Esophagus mucosa (tissue), 1 donor: ENCODE results near the gene ERCC2. TPM values are rescaled to one million over a fixed set of nuclear protein-coding genes. Genes with fewer than 3 reads are reported as not detected.

Experiments used
- total RNA-seq: library from RNA; stranded (reverse); gene quantifications from one replicate; pipeline ENCODE4 v1.2.4, GENCODE V29; 2023
- donor health status: DM: yes; HTN: yes; CAD: no.

Gene ERCC2
- total RNA-seq, 1 donor from 2014 or later, result 10.6 TPM

Other genes with a start within 250 kb of the ERCC2 start
- gene NKPD1, start 209.6 kb downstream of the ERCC2 start, total RNA-seq, result 1.00 TPM
- 19.6 TPM for gene TRAPPC6A, start 192.3 kb downstream of the ERCC2 start, total RNA-seq
- 8.8 TPM for gene BLOC1S3, start 191.8 kb downstream of the ERCC2 start, total RNA-seq
- 1.1 TPM for gene EXOC3L2, start 125.2 kb downstream of the ERCC2 start, total RNA-seq
- gene MARK4, start 119.3 kb downstream of the ERCC2 start, total RNA-seq, result 21.0 TPM
- 0.96 TPM for gene CKM, start 47.7 kb downstream of the ERCC2 start, total RNA-seq
- 17.5 TPM for gene KLC3, start 29.8 kb downstream of the ERCC2 start, total RNA-seq
- gene PPP1R13L, start 34.5 kb upstream of the ERCC2 start, total RNA-seq, result 186 TPM
- gene POLR1G, start 36.1 kb upstream of the ERCC2 start, total RNA-seq, result 6.5 TPM
- gene ERCC1, start 53.3 kb upstream of the ERCC2 start, total RNA-seq, result 48.5 TPM
- gene FOSB, start 97.4 kb upstream of the ERCC2 start, total RNA-seq, result 2.5 TPM
- gene RTN2, start 126.5 kb upstream of the ERCC2 start, total RNA-seq, result 1.4 TPM
- gene PPM1N, start 127.9 kb upstream of the ERCC2 start, total RNA-seq, result 2.4 TPM
- gene VASP, start 136.9 kb upstream of the ERCC2 start, total RNA-seq, result 48.8 TPM
- 10.0 TPM for gene OPA3, start 214.2 kb upstream of the ERCC2 start, total RNA-seq
- gene GPR4, start 231.6 kb upstream of the ERCC2 start, total RNA-seq, result 0.56 TPM